Psoas muscle (tissue), 8 donors: ENCODE measurements around the gene LGMN. TPM values are rescaled to one million over a fixed set of nuclear protein-coding genes. Genes with fewer than 3 reads are reported as not detected.

ENCODE experiments used
- ATAC-seq, 4 donors: fragments of 200-7000 bp; cut with Tn5 transposase; one replicate each; pipeline ENCODE4 v1.9.1; 2020; ENCODE audit warnings: moderate library complexity in 3 of 4, mild to moderate bottlenecking in 2 of 4
- DNase-seq, 2 donors: peaks; one replicate each; pipeline ENCODE4 v3.0.0-alpha.2; 2020
- H3K27ac ChIP-seq: fragments of 200-600 bp; one replicate; pipeline ENCODE4 v1.8.0; 2022
- H3K27me3 ChIP-seq, 3 donors: fragments of 200-600 bp in 1 of 3; one replicate each; pipeline versions ENCODE4 v1.6.1 to v1.8.0; 2013 to 2022; ENCODE audit warnings: low read length in 2 of 3, mild to moderate bottlenecking in 2 of 3, moderate library complexity in 1 of 3; ENCODE audit not compliant: insufficient read depth in 3 of 3
- H3K36me3 ChIP-seq, 2 donors: fragments of 200-600 bp in 1 of 2; one replicate each; pipeline versions ENCODE4 v1.6.1 to v1.8.0; 2013 to 2022; ENCODE audit warnings: low read depth in 1 of 2, mild to moderate bottlenecking in 1 of 2, moderate library complexity in 1 of 2; ENCODE audit not compliant: insufficient read depth in 1 of 2
- H3K4me1 ChIP-seq: fragments of 200-600 bp; one replicate; pipeline ENCODE4 v1.8.0; 2022
- H3K4me3 ChIP-seq: fragments of 200-600 bp; one replicate; pipeline ENCODE4 v1.8.0; 2022; ENCODE audit warnings: mild to moderate bottlenecking
- H3K9me3 ChIP-seq: fragments of 200-600 bp; one replicate; pipeline ENCODE4 v1.8.0; 2022
- WGBS, 3 donors: extraction: QIAGEN DNeasy Blood & Tissue Kit; methylation state at CpG; one replicate each; pipeline versions ENCODE4 v1.1.6 to v1.1.7; 2013; 5-methylcytosine and 5-hydroxymethylcytosine counted together
- intact Hi-C, 2 donors: fragments of 100-400 bp; cut with DNase I; formaldehyde crosslinking; loops; one replicate each; pipeline versions ENCODE4 v1.11.0 to v1.14.2; 2022
- polyA plus RNA-seq, 3 donors: library from polyadenylated mRNA; stranded (reverse); fragments of 200-250 nt; gene quantifications; one replicate each; pipeline ENCODE4 v1.2.3, GENCODE V29; 2013
- total RNA-seq, 4 donors: library from RNA; stranded (reverse); fragmentation: NEBNext Ultra II Directional in 2 of 4; extraction: Animal tissue kit (Norgen Biotek cat#: 25700) in 2 of 4; gene quantifications; one replicate each; pipeline versions ENCODE4 v1.2.1 to v1.2.4, GENCODE V29; 2021 to 2023
- TF ChIP-seq, protein P1 (sequence below): fragments of 200-600 bp; IDR thresholded peaks from one replicate; pipeline ENCODE4 v1.8.0; 2022; ENCODE audit warnings: antibody characterized with exemption
- donor health status: healthy with polysubstance abuse.
- donor health status: DM: no; HTN: no; CAD: no; lungs with moderate emphysema.
- donor health status: Bipolar disorder and iron deficiency.
- donor health status: healthy.
- donor health status: DM: yes; HTN: yes; CAD: no.
- donor health status: DM: no; HTN: no; CAD: no.
- donor health status: DM: no; HTN: no; CAD: no.
- donor health status: DM: yes; HTN: yes; CAD: no.

LGMN gene
- total and polyA plus RNA-seq, 7 donors = 27.2 to 56.8 (median 49.3) TPM

DNA sequence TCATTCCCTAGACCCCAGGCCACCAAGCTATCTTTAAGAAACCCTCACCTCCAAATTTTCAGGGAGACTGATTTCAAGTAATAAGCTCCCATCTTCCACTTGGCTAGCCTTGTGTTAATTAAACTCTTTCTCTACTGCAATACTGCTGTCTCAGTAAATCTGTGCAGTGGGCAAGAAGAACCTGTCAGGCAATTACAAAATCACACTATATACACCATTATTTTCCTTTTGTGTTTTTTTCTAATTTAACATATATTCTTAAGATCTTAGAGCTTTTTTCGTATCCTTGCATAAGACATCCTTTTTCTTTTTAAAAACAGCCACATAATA, 38.0 kb upstream of the LGMN start:
- H3K4me1 ChIP-seq = no peaks in the 10 kb centered on the region
- WGBS, 3 donors = 79 to 89% (median 83%) methylated on average over 1 of the region's 1 CpG
- no peak overlapping the region for H3K4me3 ChIP-seq
- H3K36me3 ChIP-seq = no peaks in the 10 kb centered on the region
- TF ChIP-seq, protein P1, sequence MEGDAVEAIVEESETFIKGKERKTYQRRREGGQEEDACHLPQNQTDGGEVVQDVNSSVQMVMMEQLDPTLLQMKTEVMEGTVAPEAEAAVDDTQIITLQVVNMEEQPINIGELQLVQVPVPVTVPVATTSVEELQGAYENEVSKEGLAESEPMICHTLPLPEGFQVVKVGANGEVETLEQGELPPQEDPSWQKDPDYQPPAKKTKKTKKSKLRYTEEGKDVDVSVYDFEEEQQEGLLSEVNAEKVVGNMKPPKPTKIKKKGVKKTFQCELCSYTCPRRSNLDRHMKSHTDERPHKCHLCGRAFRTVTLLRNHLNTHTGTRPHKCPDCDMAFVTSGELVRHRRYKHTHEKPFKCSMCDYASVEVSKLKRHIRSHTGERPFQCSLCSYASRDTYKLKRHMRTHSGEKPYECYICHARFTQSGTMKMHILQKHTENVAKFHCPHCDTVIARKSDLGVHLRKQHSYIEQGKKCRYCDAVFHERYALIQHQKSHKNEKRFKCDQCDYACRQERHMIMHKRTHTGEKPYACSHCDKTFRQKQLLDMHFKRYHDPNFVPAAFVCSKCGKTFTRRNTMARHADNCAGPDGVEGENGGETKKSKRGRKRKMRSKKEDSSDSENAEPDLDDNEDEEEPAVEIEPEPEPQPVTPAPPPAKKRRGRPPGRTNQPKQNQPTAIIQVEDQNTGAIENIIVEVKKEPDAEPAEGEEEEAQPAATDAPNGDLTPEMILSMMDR = no peak
- no peak for ATAC-seq
- no peak overlapping the region for H3K27ac ChIP-seq
- intact Hi-C loops = no loop called here
- H3K9me3 ChIP-seq = peaks cover 18% of the 10 kb centered on the region
- H3K27me3 ChIP-seq = no peaks in the 10 kb centered on the region
- DNase-seq = no peak

DNA sequence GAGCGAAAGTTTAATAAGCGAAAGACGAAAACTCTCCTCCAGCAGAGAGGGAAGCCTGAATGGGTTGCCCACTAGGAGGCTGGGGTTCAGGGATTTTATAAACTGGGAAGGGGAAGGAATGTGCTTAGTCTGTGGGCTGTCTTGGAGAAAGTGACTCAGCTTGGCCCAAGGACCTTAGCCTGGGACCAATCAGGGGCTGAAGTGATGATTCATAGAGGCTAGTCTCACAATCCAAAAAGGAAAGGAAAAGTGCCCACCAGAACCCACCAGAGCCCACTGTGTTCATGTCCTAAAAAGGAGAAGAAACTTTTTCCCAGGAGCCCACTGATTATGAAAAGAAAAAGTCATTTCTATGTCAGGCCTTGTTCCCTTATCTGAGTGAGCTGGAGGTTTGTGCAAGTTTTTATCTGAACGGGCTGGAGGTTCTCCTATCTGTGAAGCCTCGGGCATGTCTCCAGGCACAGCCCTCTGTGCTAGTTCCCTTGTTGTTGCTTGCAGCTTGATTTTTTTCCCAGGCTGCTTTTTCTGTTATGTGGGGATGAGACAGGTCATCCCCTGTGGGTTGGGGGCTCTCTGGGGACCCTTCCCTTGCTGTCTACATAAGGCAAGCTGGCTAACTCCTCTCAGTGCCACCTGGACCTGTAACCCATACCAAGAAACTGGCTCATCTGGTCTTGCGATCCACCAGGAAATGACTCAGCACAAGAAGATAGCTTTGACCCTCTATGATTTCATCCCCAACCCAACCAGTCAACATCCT, 37.4 kb upstream of the LGMN start:
- intact Hi-C loops = no loop called here
- no peak for ATAC-seq
- DNase-seq = no peak
- Histone ChIP-seq H3K27me3 (no peaks in the 10 kb centered on the region), H3K36me3 (no peaks in the 10 kb centered on the region), H3K9me3 (peaks cover 18% of the 10 kb centered on the region), H3K4me1 (no peaks in the 10 kb centered on the region), H3K4me3 (no peak overlapping the region), H3K27ac (no peak overlapping the region)
- TF ChIP-seq, protein P1 = no peak
- 63 to 71% (median 70%) methylated on average over 6 of the region's 6 CpGs for WGBS, 3 donors

DNA sequence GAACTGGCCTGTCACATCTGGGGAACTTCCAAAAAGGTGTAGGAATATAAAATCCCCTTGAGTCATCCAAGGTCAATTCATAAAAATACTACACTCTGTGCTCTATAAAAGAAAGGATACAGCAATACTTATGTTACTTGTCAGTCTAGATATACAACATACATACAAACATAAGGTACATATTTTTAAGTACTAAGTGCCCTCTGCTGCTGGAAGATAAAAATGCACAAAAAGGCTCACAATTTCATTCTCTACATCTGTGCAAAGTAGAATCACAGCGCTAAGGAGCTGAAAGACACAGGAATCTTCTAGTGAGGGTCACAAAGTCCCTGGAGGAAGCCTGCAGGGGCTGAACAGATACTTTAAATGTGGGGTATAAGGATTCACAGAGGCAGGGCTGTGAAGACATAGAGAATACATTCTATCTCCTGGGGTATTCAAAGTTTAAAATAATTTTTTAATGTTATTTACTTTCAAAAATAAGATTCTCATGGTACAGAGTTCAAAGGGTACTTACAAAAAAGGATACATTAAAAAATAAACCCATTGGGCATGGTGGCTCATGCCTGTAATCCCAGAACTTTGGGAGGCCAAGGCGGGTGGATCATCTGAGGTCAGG, 35.5 kb upstream of the LGMN start:
- H3K4me3 ChIP-seq = no peak overlapping the region
- H3K4me1 ChIP-seq = peaks cover 4% of the 10 kb centered on the region
- WGBS, 3 donors = 44 to 50% (median 45%) methylated on average over 2 of the region's 2 CpGs
- TF ChIP-seq, protein P1 = peak; percentile 60
- peak; percentile 58 to 83 (median 65) for ATAC-seq
- intact Hi-C loops = loop anchor here (1.0 to 5.0 kb wide), 3 partner anchors 70 to 97 kb away; no protein-coding TSS in a partner anchor
- no peak overlapping the region for H3K27ac ChIP-seq
- H3K27me3 ChIP-seq = no peaks in the 10 kb centered on the region
- no peaks in the 10 kb centered on the region for H3K36me3 ChIP-seq
- no peak for DNase-seq
- peaks cover 3% of the 10 kb centered on the region for H3K9me3 ChIP-seq

DNA sequence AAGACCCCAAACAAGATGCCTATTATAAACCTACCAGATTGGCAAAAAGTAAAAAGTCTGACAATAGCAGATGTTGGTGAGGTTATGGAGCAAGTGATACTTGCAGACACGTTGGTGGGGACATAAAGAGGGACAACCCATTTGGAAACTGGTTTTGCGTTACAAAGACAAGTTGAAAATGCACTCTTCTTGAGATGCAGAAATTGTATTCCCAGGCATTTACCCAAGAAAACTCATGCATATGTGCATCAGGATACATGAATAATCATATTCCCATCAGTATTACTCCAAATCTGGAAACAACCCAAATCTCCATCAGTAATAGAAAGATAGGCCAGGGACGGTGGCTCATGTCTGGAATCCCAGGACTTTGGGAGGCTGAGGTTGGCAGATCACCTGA, 32.9 kb upstream of the LGMN start:
- intact Hi-C loops = loop anchor here in 1 of 2 donors (5.0 kb wide), 1 partner anchor 69 kb away; no protein-coding TSS in a partner anchor
- Histone ChIP-seq H3K36me3 (no peaks in the 10 kb centered on the region), H3K27me3 (no peaks in the 10 kb centered on the region), H3K27ac (no peak overlapping the region), H3K4me3 (no peak overlapping the region), H3K4me1 (peaks cover 4% of the 10 kb centered on the region), H3K9me3 (no peaks in the 10 kb centered on the region)
- ATAC-seq (no peak), DNase-seq (no peak)
- TF ChIP-seq, protein P1 = no peak
- 59 to 63% (median 60%) methylated on average over 3 of the region's 3 CpGs for WGBS, 3 donors
